ENCODE measurements around the gene CCNDBP1. TPM values are rescaled to one million over a fixed set of nuclear protein-coding genes. Genes with fewer than 3 reads are reported as not detected.
"Not testable (repeated sequence)": the region's sequence is repeated elsewhere in the genome, so short reads cannot be mapped to it uniquely, and the experiment has no call there.

The CCNDBP1 gene
- total RNA-seq, 4 donors from 2014 or later = 32.4 to 108 (median 92.6) TPM

GRCh38 chr15:43219929-43220928 lies 35.0 kb downstream of the CCNDBP1 start:
- Histone ChIP-seq H3K4me3 (no peak overlapping the region), H3K36me3 (no peaks in the 10 kb centered on the region), H3K9me3 (no peaks in the 10 kb centered on the region), H3K27me3 (no peaks in the 10 kb centered on the region), H3K4me1 (no peaks in the 10 kb centered on the region), H3K27ac (no peak overlapping the region)
- intact Hi-C loops (cut with DNase I; ENCODE audit: low total_unique reads) = no loop called here
- in situ Hi-C loops (cut with MboI; ENCODE audit: low sequenced_read_pairs in 4 of 4) = loop anchor here in 3 of 4 donors (5.0 kb wide), 1 partner anchor 67 kb away; no protein-coding TSS in a partner anchor
- no peak for DNase-seq
- ATAC-seq = no peak
- TF ChIP-seq POLR2A (IDR thresholded peaks at IDR 0.05) = no peak
- TF ChIP-seq CTCF (IDR thresholded peaks at IDR 0.05 in 4 of 5, conservative IDR thresholded peaks at IDR 0.05 in 1 of 5) = no peak

GRCh38 chr15:43220991-43221403 lies 35.8 kb downstream of the CCNDBP1 start, which contains the start of gene EPB42:
Gene EPB42, minus strand, starts transcription at chr15:43221018. Its CDS starts 193 bp downstream, at chr15:43220825.
- no peaks in the 10 kb centered on the region for H3K36me3 ChIP-seq
- H3K4me1 ChIP-seq = no peaks in the 10 kb centered on the region
- no peak within 1 kb of the TSS for H3K27ac ChIP-seq
- ATAC-seq (no peak), DNase-seq (no peak)
- H3K4me3 ChIP-seq = no peak within 1 kb of the TSS
- H3K9me3 ChIP-seq = no peaks in the 10 kb centered on the region
- intact Hi-C loops (cut with DNase I; ENCODE audit: low total_unique reads) = no loop called here
- in situ Hi-C loops (cut with MboI; ENCODE audit: low sequenced_read_pairs in 4 of 4) = loop anchor here in 3 of 4 donors (5.0 kb wide), 1 partner anchor 66 kb away; no protein-coding TSS in a partner anchor
- TF ChIP-seq CTCF (IDR thresholded peaks at IDR 0.05 in 4 of 5, conservative IDR thresholded peaks at IDR 0.05 in 1 of 5) (no peak), POLR2A (IDR thresholded peaks at IDR 0.05) (no peak)
- H3K27me3 ChIP-seq = no peaks in the 10 kb centered on the region

GRCh38 chr15:43221422-43221821 lies 36.2 kb downstream of the CCNDBP1 start:
- intact Hi-C loops (cut with DNase I; ENCODE audit: low total_unique reads) (no loop called here), in situ Hi-C loops (cut with MboI; ENCODE audit: low sequenced_read_pairs in 4 of 4) (loop anchor here in 3 of 4 donors (5.0 kb wide), 1 partner anchor 66 kb away; no protein-coding TSS in a partner anchor)
- DNase-seq (no peak), ATAC-seq (no peak)
- Histone ChIP-seq H3K4me3 (no peak overlapping the region), H3K9me3 (no peaks in the 10 kb centered on the region), H3K27ac (no peak overlapping the region), H3K36me3 (no peaks in the 10 kb centered on the region), H3K27me3 (no peaks in the 10 kb centered on the region), H3K4me1 (no peaks in the 10 kb centered on the region)
- TF ChIP-seq POLR2A (IDR thresholded peaks at IDR 0.05) (no peak), CTCF (IDR thresholded peaks at IDR 0.05 in 4 of 5, conservative IDR thresholded peaks at IDR 0.05 in 1 of 5) (no peak)

GRCh38 chr15:43225201-43225949 lies 40.2 kb downstream of the CCNDBP1 start:
- peak; percentile 18 to 32 for DNase-seq
- in situ Hi-C loops (cut with MboI; ENCODE audit: low sequenced_read_pairs in 4 of 4) = loop anchor here in 1 of 4 donors (5.0 kb wide), 1 partner anchor 62 kb away; no protein-coding TSS in a partner anchor
- H3K27ac ChIP-seq = no peak overlapping the region
- H3K27me3 ChIP-seq = no peaks in the 10 kb centered on the region
- H3K4me1 ChIP-seq = peaks cover 0 to 12% of the 10 kb centered on the region in 2 donors
- H3K4me3 ChIP-seq = no peak overlapping the region
- no peaks in the 10 kb centered on the region for H3K9me3 ChIP-seq
- ATAC-seq = peak; percentile 94 to 98
- no peaks in the 10 kb centered on the region for H3K36me3 ChIP-seq
- TF ChIP-seq POLR2A (IDR thresholded peaks at IDR 0.05) = no peak
- TF ChIP-seq CTCF (IDR thresholded peaks at IDR 0.05 in 4 of 5, conservative IDR thresholded peaks at IDR 0.05 in 1 of 5) = peak; percentile 78 to 88 (median 86)
- intact Hi-C loops (cut with DNase I; ENCODE audit: low total_unique reads) = loop anchor here (1.0 kb wide), 1 partner anchor 60 kb away; no protein-coding TSS in a partner anchor

GRCh38 chr15:43225950-43226255 lies 40.7 kb downstream of the CCNDBP1 start:
- not testable (repeated sequence) for DNase-seq, H3K9me3 ChIP-seq, ATAC-seq, H3K27me3 ChIP-seq, H3K27ac ChIP-seq, H3K4me3 ChIP-seq, H3K36me3 ChIP-seq
- intact Hi-C loops (cut with DNase I; ENCODE audit: low total_unique reads) = loop anchor here (1.0 kb wide), 1 partner anchor 59 kb away; no protein-coding TSS in a partner anchor
- peaks cover 0 to 17% of the 10 kb centered on the region in 2 donors for H3K4me1 ChIP-seq
- in situ Hi-C loops (cut with MboI; ENCODE audit: low sequenced_read_pairs in 4 of 4) = loop anchor here in 1 of 4 donors (5.0 kb wide), 1 partner anchor 61 kb away; no protein-coding TSS in a partner anchor

All from gastrocnemius medialis (tissue), 4 donors.